OCI-LY7 (cell line): Measurements from ENCODE around the gene MILR1. TPM values are rescaled to one million over a fixed set of nuclear protein-coding genes. Genes with fewer than 3 reads are reported as not detected.

ENCODE experiments used
- BruUV-seq: library from RNA; stranded (reverse); fragments of 400-500 nt; replicated peaks from 2 replicates; lab custom pipeline; 2021; lab: Mats Ljungman, UMichigan
- CTCF ChIA-PET: fragments of 300-600 bp; sonication (Branson Sonifier 250); formaldehyde crosslinking; loops from one replicate; lab custom pipeline; 2022; ENCODE audit warnings: antibody characterized with exemption; ENCODE audit not compliant: unreplicated experiment; lab: Charles Lee
- POLR2A ChIA-PET: fragments of 300-600 bp; sonication (Branson Sonifier 250); formaldehyde crosslinking; loops from one replicate; lab custom pipeline; 2022; ENCODE audit warnings: antibody characterized with exemption; lab: Charles Lee
- DNase-seq: peaks from one replicate; pipeline ENCODE4 v3.0.0-alpha.2; 2015; ENCODE audit warnings: low spot score
- H2AFZ ChIP-seq: fragments of 200-600 bp; sonication (generic), shearing (Covaris generic); 2 replicates; pipeline ENCODE4 v1.6.1; 2014; ENCODE audit warnings: mild to moderate bottlenecking, antibody characterized with exemption, low read length, moderate library complexity
- H3K27ac ChIP-seq: fragments of 200-600 bp; sonication (generic); 2 replicates; pipeline ENCODE4 v1.5.1; 2014; ENCODE audit warnings: mixed run types, low read depth, mild to moderate bottlenecking, moderate library complexity, low read length, inconsistent platforms; ENCODE audit not compliant: poor library complexity, severe bottlenecking
- H3K36me3 ChIP-seq: fragments of 200-600 bp; sonication (generic); 2 replicates; pipeline ENCODE4 v1.6.1; 2014; ENCODE audit warnings: mild to moderate bottlenecking, antibody characterized with exemption, low read length, moderate library complexity, mixed read lengths; ENCODE audit not compliant: insufficient read depth
- H3K4me1 ChIP-seq: fragments of 200-600 bp; sonication (generic); 2 replicates; pipeline ENCODE4 v1.5.1; 2014; ENCODE audit warnings: mild to moderate bottlenecking, low read length; ENCODE audit not compliant: insufficient read depth, poor library complexity, severe bottlenecking
- H3K4me2 ChIP-seq: fragments of 200-600 bp; sonication (generic); 2 replicates; pipeline ENCODE4 v1.6.1; 2014; ENCODE audit warnings: mild to moderate bottlenecking, low read length
- H3K4me3 ChIP-seq: fragments of 200-600 bp; sonication (generic); 2 replicates; pipeline ENCODE4 v1.5.1; 2014; ENCODE audit warnings: mild to moderate bottlenecking, low read depth, low read length; ENCODE audit not compliant: poor library complexity, severe bottlenecking
- H3K79me2 ChIP-seq: fragments of 200-600 bp; sonication (generic); 2 replicates; pipeline ENCODE4 v1.6.1; 2016; ENCODE audit warnings: low read depth, mild to moderate bottlenecking, low read length, moderate library complexity, mixed read lengths; ENCODE audit not compliant: insufficient read depth
- H3K9me2 ChIP-seq: fragments of 200-600 bp; sonication (generic); 2 replicates; pipeline ENCODE4 v1.6.1; 2016; ENCODE audit warnings: mild to moderate bottlenecking, low read length, mixed read lengths; ENCODE audit not compliant: insufficient read depth
- H3K9me3 ChIP-seq: fragments of 200-600 bp; sonication (generic); 2 replicates; pipeline ENCODE4 v1.6.1; 2014; ENCODE audit warnings: mild to moderate bottlenecking, mixed run types, low read length, mixed read lengths
- H4K20me1 ChIP-seq: fragments of 200-600 bp; sonication (generic); 2 replicates; pipeline ENCODE4 v1.6.1; 2014; ENCODE audit warnings: mild to moderate bottlenecking, antibody characterized with exemption, low read length, moderate library complexity, mixed read lengths; ENCODE audit not compliant: insufficient read depth
- EZH2phosphoT487 ChIP-seq: fragments of 200-600 bp; sonication (generic); IDR thresholded peaks from 2 replicates; pipeline ENCODE4 v1.6.1; 2018; ENCODE audit warnings: low read depth, borderline replicate concordance, mild to moderate bottlenecking, mixed run types, antibody characterized with exemption, low read length, moderate library complexity, mixed read lengths
- intact Hi-C: fragments of 100-400 bp; cut with micrococcal nuclease; formaldehyde crosslinking; loops from one replicate; pipeline ENCODE4 v1.10.0; 2022; ENCODE audit not compliant: unreplicated experiment
- total RNA-seq, 2 experiments: library from RNA; depleted of rRNA in 1 of 2; stranded (reverse); fragments of >200 nt in 1 of 2; shearing (Covaris generic) in 1 of 2; gene quantifications; 2 replicates each; pipeline ENCODE4 v1.2.3, GENCODE V29; 2014 to 2022
- TF ChIP-seq, protein P1 (sequence below): fragments of 200-600 bp; sonication (generic); conservative IDR thresholded peaks from 2 replicates; pipeline ENCODE4 v1.5.1; 2014; ENCODE audit warnings: mild to moderate bottlenecking, antibody characterized with exemption, low read length, moderate library complexity, mixed read lengths

The MILR1 gene
- total RNA-seq, 2 experiments from 2014 or later = 68.7 to 101 TPM

DNA sequence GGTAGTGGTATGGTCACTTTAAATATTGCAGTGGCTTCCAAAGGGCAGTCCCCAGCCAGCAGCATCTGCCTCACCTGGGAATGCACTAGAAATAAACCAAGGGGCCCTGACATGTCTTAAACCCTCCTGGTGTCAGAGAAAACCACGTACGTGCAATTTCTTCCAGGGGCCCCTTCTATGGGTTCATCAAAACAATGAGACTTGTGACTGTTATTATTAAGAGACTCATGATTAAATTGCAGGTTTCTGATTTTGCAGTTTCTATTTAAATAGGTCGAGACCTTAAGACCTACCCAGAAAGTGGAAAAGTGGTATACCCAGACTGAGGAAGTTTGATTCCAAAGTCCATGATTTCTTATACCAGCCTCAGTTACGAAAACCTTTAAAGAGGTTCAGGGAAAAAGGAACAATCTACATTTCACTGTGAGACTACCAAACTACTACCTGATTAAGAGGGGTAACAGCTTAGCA lies 48.7 kb downstream of the MILR1 start:
- intact Hi-C loops = loop anchor here (1.0 to 5.0 kb wide), 2 partner anchors 152 to 570 kb away; no protein-coding TSS in a partner anchor
- CTCF ChIA-PET = no interaction called here
- no peak for DNase-seq
- H3K4me3 ChIP-seq = peak overlapping the region; percentile 87
- POLR2A ChIA-PET = interaction anchor here (1.6 to 2.0 kb wide), 3 partner anchors 8 to 78 kb away, joined by 6 to 17 read pairs (median 7); partner anchors contain the start of gene DDX5
- TF ChIP-seq, protein P1, sequence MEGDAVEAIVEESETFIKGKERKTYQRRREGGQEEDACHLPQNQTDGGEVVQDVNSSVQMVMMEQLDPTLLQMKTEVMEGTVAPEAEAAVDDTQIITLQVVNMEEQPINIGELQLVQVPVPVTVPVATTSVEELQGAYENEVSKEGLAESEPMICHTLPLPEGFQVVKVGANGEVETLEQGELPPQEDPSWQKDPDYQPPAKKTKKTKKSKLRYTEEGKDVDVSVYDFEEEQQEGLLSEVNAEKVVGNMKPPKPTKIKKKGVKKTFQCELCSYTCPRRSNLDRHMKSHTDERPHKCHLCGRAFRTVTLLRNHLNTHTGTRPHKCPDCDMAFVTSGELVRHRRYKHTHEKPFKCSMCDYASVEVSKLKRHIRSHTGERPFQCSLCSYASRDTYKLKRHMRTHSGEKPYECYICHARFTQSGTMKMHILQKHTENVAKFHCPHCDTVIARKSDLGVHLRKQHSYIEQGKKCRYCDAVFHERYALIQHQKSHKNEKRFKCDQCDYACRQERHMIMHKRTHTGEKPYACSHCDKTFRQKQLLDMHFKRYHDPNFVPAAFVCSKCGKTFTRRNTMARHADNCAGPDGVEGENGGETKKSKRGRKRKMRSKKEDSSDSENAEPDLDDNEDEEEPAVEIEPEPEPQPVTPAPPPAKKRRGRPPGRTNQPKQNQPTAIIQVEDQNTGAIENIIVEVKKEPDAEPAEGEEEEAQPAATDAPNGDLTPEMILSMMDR = peak; percentile 50; the same call in 1 of the 2 replicates
- no peak for TF ChIP-seq EZH2phosphoT487
- H3K9me2 ChIP-seq = no peaks in the 10 kb centered on the region
- H3K79me2 ChIP-seq = peaks cover 80% of the 10 kb centered on the region
- peaks cover 67% of the 10 kb centered on the region for H3K4me1 ChIP-seq
- peaks cover 74% of the 10 kb centered on the region for H3K36me3 ChIP-seq
- H3K27ac ChIP-seq = peak overlapping the region; percentile 96
- peak overlapping the region; percentile 76 for H3K4me2 ChIP-seq
- no peak overlapping the region for H2AFZ ChIP-seq
- no peaks in the 10 kb centered on the region for H3K9me3 ChIP-seq
- BruUV-seq = no TSS peak
- H4K20me1 ChIP-seq = peaks cover 34% of the 10 kb centered on the region; the same call in 1 of the 2 replicates

DNA sequence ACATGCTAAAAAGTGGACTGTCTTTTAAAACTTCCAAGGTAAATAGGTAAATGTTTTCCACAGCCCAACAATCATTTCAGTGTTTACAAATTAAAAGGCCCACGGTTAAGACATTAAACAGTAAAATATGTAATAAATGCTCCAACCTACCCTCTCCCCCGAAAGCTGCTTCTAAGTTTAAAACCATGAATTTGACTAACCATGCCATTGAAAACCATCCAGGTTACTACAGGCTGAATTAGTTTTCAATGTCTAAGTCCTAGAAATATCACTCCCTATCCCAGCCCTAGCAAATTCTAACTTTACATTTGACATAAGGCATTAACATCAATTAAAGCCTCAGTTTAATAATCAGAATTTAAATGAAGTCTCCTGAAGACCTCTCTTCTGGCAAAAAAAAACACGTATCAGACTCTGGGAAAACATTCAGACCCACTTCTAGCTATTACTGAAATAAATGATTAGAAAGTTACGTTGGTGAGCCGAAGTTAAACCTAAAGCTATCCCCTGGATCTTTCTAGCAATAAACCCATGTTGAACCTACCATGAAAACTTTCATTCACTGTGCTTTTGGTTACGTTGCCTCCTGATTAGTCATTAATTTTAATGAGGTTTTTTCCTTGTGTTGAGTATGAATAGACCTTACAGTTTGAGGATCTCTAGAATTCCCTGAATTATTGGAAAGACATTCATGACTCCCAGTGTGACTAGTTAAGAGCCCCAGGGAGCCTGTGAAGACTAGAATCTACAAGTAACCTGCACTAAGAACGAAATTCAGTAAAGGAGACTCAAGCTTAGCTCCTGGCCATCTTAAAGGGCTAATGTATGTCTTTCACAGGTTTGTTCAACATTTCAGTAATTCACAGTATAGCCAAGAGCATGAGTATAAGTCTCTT lies 49.6 kb downstream of the MILR1 start:
- TF ChIP-seq, protein P1 = no peak
- no peak for TF ChIP-seq EZH2phosphoT487
- Histone ChIP-seq H3K4me1 (peaks cover 67% of the 10 kb centered on the region), H2AFZ (no peak overlapping the region), H3K36me3 (peaks cover 74% of the 10 kb centered on the region), H3K27ac (peak overlapping the region; percentile 96), H3K79me2 (peaks cover 80% of the 10 kb centered on the region), H3K4me2 (peak overlapping the region; percentile 76), H4K20me1 (peaks cover 43% of the 10 kb centered on the region; the same call in 1 of the 2 replicates), H3K9me3 (no peaks in the 10 kb centered on the region), H3K4me3 (peak overlapping the region; percentile 87), H3K9me2 (no peaks in the 10 kb centered on the region)
- no peak for DNase-seq
- intact Hi-C loops = loop anchor here (5.0 kb wide), 1 partner anchor 571 kb away; no protein-coding TSS in a partner anchor
- BruUV-seq = no TSS peak
- CTCF ChIA-PET = no interaction called here
- POLR2A ChIA-PET = interaction anchor here (0.6 to 1.4 kb wide), 6 partner anchors 19 to 103 kb away, joined by 3 to 4 read pairs (median 4); no protein-coding TSS in a partner anchor
